ENCODE data around the gene RER1.

Gene RER1

DNA sequence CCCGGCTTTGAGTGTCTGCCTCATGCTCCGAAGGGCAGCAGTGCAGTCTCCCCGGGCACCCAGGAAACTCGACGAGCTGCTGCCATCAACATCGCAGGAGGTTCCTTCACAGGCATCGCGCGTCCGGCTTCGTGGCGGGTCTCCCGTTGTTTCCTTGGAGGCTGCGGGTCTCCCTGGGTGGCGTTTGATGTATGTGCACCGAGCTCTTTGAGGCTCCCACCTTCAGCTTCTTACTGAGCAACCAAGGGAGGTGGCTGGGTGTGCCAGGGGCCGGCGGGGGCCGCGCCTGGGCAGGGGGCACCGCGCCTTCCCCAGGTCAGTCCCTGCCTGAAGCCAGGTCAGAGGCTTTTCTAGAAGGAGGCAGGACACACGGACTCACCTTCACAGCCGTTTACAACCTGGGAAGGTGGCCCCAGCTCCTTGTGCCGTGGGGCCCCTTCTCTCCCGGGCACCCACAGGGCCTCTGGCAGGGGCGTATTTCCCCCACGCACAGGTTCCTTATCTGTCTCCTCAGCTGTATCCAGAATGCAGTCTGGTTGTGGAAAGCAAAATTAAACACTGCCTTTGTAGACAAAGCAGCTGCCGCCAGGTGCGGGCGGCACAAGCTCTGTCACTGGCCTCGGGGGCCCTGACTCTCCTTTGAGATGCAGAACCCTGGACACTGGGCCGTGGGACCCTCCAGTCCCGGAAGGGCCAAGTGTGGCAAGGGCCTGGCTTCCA is 42.5 kb downstream of the RER1 start:
- ChIA-PET POLR2A (no interaction called here), CTCF (interaction anchor here (0.7 kb wide), 1 partner anchor 96 kb away, joined by 3 read pairs; the partner anchor contains the start of gene HES5)
- TF ChIP-seq, protein P1, sequence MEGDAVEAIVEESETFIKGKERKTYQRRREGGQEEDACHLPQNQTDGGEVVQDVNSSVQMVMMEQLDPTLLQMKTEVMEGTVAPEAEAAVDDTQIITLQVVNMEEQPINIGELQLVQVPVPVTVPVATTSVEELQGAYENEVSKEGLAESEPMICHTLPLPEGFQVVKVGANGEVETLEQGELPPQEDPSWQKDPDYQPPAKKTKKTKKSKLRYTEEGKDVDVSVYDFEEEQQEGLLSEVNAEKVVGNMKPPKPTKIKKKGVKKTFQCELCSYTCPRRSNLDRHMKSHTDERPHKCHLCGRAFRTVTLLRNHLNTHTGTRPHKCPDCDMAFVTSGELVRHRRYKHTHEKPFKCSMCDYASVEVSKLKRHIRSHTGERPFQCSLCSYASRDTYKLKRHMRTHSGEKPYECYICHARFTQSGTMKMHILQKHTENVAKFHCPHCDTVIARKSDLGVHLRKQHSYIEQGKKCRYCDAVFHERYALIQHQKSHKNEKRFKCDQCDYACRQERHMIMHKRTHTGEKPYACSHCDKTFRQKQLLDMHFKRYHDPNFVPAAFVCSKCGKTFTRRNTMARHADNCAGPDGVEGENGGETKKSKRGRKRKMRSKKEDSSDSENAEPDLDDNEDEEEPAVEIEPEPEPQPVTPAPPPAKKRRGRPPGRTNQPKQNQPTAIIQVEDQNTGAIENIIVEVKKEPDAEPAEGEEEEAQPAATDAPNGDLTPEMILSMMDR (IDR thresholded peaks at IDR 0.05; ENCODE audit: control extremely low read depth, extremely low read depth, low read depth, missing control alignments): no peak
- no peak for DNase-seq (ENCODE audit: extremely low spot score)

DNA sequence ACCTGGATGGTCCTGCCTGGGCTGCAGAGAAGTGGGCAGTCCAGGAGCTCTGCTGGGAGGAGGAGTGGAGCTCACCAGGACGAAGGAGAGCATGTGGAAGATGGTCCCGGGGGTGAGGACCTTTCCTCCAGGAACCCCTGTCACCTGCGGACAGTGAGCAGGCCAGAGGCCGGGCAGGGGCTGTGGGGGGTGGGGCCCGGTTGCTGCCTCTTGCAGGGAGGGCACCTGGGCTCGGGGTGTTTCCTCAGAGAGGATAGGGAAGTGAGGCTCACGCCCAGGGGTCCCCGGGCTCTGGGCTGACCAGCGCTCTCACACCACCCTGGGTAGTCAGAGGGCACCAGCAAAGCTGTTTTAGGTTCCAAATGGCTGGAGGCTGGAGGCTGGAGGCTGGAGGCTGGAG is 43.5 kb downstream of the RER1 start:
- no peak for DNase-seq (ENCODE audit: extremely low spot score)
- TF ChIP-seq, protein P1 (IDR thresholded peaks at IDR 0.05; ENCODE audit: control extremely low read depth, extremely low read depth, low read depth, missing control alignments): no peak
- ChIA-PET CTCF (no interaction called here), POLR2A (no interaction called here)

DNA sequence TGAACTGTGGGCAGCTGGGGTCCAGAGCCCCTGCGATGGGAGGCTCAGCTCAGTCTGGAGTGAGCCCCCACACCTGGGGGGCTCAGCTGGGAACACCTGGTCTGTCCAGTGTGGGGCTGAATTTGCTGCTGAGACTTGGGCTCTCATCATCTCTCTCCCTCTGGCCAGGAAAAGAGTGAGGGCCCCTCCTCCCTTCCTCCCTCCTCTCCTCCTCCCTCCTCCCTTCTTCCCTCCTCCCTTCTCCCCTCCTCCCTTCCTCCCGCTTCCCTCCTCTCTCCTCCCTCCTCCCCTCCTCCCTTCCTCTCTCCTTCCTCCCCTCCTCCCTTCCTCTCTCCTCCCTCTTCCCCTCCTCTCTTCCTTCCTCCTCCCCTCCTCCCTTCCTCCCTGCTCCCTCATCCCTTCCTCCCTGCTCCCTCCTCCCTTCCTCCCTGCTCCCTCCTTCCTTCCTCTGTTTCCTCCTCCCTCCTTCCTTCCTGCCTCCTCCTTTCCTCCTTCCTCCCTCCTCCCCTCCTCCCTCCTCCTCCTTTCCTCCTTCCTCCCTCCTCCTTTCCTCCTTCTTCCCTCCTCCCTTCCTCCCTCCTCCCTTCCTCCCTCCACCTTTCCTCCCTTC is 44.2 kb downstream of the RER1 start:
- ChIA-PET POLR2A (no interaction called here), CTCF (no interaction called here)
- TF ChIP-seq, protein P1 (IDR thresholded peaks at IDR 0.05; ENCODE audit: control extremely low read depth, extremely low read depth, low read depth, missing control alignments): no peak
- DNase-seq (ENCODE audit: extremely low spot score): no peak

DNA sequence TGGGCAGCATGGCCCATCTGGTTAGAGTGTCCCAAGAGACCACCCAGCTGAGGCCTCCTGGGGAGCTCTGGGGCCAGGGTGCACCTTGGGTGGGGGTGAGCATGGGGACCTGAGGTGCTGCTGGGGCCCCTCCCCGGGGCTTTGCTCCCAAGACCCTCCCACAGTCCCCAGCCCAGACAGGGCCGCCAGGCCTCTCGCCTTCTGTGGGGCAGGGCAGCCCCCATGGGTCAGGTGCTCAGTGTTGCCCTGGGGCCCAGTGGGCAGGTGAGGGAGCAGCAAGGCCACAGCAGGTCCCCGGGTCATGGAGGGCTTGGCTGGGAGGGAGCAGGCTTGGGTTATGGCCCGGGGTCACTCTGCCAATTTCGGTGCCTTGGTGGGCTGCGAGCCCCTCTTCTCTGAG is 45.2 kb downstream of the RER1 start:
- POLR2A ChIA-PET: no interaction called here
- no peak for DNase-seq (ENCODE audit: extremely low spot score)
- CTCF ChIA-PET: no interaction called here
- TF ChIP-seq, protein P1 (IDR thresholded peaks at IDR 0.05; ENCODE audit: control extremely low read depth, extremely low read depth, low read depth, missing control alignments): no peak

DNA sequence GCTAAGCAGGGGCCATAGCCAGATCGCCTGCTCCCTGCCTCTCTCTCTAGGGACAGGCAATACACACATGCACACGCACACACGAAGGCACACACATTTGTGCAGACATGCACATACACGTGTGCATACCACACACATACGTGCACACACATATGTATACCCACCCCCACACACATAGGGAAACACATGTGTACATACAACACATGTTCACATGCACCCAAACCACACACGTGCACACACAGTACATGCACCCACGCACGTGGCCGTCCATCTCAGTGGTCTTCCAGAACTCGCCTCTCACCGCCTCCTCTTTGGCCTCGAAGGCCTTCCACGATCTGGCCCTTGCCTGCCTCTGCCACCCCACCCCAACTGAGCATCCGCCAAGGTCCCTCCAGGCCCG is 46.0 kb downstream of the RER1 start:
- TF ChIP-seq, protein P1 (IDR thresholded peaks at IDR 0.05; ENCODE audit: control extremely low read depth, extremely low read depth, low read depth, missing control alignments): no peak
- no peak for DNase-seq (ENCODE audit: extremely low spot score)
- CTCF ChIA-PET: no interaction called here
- POLR2A ChIA-PET: no interaction called here

DNA sequence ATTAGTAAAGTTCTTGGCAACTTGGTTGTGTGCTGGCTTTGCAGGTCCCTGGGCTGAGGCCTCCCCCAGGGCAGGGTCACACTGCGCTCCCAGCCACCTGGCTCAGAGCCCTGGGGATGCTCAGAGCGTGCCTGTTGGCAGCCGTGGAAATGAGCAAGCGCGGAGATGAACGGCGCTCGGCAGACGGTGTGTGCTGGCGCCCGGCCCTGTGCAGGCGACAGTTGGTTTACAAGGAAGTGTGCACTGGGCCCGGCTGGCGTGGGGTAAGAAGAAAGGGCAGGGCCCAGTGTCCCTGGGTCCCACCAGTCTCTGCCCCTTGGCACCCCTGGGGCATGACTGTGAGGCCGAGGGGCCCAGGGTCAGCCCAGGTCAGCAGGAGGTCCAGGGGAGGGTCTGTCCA is 46.4 kb downstream of the RER1 start:
- CTCF ChIA-PET: no interaction called here
- POLR2A ChIA-PET: no interaction called here
- DNase-seq (ENCODE audit: extremely low spot score): no peak
- TF ChIP-seq, protein P1 (IDR thresholded peaks at IDR 0.05; ENCODE audit: control extremely low read depth, extremely low read depth, low read depth, missing control alignments): no peak

Measured in GM10248 (cell line).